ENCODE measurements around the gene SGPL1.

DNA sequence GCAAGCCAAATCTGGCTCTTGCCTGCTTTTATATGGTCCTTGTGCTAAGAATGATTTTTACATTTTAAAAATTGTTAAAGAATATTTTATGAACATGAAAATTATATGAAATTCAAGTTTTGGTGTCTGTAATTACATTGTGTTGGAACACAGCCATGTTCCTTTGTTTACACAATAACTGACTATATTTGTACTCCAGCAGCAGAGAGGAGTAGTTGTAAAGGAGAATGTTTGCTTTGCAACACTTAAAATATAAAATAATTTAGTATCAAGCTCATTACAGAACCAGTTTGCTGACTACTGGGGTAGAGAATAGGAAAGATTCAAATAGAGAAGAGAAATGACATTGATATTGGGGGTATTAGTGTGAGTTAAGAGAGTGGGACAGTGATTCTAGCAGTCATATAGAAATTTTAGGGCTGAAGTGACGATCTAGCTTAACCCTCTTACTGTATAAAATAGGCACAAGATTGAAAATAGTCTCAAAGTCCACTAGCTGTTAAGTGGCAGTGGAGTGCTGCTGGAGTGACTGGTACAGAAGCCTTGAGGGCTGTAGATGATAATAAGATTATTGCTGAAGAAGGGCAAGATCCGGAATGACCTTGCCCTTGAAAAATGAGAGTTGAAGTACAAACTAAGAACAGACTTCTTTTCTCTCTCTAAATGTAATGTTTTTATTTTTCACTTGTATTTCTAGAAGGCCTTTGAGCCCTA lies 28.2 kb downstream of the SGPL1 start:
- TF ChIP-seq, protein P1, sequence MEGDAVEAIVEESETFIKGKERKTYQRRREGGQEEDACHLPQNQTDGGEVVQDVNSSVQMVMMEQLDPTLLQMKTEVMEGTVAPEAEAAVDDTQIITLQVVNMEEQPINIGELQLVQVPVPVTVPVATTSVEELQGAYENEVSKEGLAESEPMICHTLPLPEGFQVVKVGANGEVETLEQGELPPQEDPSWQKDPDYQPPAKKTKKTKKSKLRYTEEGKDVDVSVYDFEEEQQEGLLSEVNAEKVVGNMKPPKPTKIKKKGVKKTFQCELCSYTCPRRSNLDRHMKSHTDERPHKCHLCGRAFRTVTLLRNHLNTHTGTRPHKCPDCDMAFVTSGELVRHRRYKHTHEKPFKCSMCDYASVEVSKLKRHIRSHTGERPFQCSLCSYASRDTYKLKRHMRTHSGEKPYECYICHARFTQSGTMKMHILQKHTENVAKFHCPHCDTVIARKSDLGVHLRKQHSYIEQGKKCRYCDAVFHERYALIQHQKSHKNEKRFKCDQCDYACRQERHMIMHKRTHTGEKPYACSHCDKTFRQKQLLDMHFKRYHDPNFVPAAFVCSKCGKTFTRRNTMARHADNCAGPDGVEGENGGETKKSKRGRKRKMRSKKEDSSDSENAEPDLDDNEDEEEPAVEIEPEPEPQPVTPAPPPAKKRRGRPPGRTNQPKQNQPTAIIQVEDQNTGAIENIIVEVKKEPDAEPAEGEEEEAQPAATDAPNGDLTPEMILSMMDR (IDR thresholded peaks at IDR 0.05) = no peak
- no peak for TF ChIP-seq EZH2 (IDR thresholded peaks at IDR 0.05)

Data from neural progenitor cell (in vitro differentiated cells).